Embryonic facial prominence (tissue), 1 donor: ENCODE measurements around the gene RACK1.

Source experiments
- DNase-seq: peaks from one replicate; pipeline ENCODE4 v3.0.0-alpha.2; 2016; ENCODE audit errors: extremely low spot score

RACK1 gene

DNA sequence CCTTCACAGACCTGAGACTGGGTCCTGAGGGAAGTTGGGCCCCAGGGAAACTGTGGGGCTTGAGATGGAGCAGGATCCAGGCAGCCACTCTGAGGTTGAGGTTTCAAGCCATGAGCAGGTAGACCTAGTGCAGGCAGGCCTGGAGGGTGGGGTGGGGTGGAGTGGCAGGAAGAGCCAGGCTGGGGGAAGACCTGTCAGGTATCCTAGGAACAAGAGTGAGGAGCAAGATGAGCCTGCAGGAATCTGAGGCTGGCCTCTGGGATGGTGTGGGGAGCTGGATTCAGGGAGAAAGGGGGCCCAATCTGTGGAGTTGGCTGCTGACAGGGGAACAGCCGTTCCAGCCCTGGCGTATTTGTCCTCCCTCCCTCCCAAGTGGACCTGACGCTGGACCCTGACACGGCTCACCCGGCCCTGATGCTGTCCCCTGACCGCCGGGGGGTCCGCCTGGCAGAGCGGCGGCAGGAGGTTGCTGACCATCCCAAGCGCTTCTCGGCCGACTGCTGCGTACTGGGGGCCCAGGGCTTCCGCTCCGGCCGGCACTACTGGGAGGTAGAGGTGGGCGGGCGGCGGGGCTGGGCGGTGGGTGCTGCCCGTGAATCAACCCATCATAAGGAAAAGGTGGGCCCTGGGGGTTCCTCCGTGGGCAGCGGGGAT, 9.8 kb downstream of the RACK1 start:
- no peak for DNase-seq

DNA sequence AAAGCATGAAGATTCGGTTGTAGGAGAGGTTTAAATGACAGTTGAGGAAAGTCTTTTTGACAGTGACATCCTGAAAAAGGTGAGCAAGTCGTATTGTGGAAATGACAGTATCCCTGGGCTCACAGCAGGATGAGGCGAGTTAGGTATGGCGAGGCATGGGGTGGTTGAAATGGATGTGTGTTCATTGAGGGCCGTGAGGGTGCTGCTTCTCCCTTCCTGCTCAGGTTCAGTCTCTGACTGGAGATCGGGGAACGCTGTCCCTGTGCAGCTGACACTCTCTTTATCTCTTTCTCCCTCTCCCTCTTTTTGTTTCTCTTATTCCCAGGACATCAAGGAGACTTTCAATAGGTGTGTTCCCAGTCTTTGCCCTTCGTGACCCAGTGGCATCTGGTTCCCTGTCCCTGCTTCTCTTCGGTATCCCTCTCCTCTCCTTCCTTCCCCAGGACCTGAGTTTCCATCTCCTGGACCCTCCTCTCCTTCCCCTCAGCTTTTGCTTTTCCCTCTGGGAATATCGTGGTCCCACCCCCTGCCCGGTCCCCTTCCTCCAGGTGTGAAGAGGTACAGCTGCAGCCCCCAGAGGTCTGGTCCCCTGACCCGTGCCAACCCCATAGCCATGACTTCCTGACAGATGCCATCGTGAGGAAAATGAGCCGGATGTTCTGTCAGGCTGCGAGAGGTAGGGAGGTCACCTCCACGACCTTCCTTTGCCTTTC, 10.5 kb downstream of the RACK1 start:
- no peak for DNase-seq

DNA sequence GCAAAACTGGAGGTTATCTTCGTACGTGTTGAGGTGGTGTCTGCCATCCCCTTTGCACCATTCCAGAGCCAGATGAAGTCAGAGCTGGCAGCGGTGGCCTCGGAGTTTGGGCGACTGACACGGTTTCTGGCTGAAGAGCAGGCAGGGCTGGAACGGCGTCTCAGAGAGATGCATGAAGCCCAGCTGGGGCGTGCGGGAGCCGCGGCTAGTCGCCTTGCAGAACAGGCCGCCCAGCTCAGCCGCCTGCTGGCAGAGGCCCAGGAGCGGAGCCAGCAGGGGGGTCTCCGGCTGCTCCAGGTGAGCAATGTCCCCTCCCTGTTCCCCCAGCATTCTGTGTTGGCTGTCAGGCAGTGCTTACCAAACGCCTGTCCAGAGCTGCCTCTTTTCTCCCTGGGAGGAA, 11.1 kb downstream of the RACK1 start:
- DNase-seq = no peak

DNA sequence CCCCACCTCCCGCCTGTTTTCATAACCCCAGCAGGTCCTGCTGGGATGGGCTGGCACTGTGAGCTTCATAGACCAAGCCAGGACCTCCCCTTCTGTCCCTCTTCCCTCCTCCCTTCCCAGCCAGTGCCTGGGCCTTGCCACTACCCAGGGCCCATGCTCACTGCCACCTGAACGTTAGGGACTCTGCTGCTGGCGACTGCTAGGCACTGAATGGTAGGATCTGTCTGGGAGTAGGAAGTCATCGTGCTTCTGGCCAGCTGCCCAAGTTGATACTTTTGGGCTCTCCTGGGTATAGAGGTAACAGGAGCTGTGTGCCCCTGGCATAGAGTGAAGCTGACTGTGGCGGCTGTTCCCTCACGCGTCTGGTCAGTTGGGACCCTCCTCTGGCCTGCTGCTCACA, 12.3 kb downstream of the RACK1 start:
- no peak for DNase-seq

DNA sequence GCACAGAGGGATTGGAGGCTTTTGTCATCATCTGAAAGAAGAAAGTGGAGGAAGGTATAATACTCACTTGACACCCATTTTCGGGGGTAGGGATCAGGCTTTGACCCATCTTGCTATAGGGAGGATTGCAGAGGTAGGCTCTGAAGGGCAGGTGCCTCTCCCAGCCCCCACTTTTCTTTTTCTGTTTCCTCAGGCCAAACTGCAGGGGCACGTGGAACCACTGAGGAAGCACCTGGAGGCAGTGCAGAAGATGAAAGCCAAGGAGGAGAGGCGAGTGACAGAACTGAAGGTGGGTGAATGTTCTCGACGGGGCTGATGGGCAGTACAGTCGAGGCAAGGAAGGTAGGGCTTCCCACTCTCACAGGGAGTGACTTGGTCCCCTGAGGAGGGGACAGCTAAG, 13.2 kb downstream of the RACK1 start:
- DNase-seq = no peak

- DNase-seq = no peak
These were observed 13.7 kb downstream of the RACK1 start for GRCh38 chr5:181229996-181230395.

DNA sequence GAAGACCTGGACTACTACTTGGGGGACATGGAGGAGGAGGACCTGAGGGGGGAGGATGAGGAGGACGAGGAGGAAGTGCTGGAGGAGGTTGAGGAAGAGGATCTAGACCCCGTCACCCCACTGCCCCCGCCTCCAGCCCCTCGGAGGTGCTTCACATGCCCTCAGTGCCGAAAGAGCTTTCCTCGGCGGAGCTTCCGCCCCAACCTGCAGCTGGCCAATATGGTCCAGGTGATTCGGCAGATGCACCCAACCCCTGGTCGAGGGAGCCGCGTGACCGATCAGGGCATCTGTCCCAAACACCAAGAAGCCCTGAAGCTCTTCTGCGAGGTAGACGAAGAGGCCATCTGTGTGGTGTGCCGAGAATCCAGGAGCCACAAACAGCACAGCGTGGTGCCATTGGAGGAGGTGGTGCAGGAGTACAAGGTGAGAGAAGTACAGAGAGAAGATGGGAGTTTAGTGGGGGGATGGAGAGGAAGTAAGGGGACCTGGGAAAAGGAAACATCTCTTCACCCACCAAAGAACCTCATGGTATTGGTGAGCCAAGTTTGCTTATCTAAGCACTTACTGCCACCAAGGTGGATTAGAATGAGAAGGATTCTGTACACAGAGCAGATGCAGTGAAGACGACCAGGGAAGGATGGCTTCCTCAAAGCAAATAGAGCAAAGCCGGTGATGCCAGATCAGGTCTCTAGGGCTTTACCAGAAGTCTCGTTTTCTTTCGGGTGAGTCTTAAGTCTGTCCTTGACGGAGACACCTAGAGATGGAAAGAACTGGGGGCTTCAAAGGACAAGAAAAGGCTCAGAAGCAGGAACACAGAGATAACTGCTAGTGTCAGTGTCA, 19.1 kb downstream of the RACK1 start:
- DNase-seq = no peak

DNA sequence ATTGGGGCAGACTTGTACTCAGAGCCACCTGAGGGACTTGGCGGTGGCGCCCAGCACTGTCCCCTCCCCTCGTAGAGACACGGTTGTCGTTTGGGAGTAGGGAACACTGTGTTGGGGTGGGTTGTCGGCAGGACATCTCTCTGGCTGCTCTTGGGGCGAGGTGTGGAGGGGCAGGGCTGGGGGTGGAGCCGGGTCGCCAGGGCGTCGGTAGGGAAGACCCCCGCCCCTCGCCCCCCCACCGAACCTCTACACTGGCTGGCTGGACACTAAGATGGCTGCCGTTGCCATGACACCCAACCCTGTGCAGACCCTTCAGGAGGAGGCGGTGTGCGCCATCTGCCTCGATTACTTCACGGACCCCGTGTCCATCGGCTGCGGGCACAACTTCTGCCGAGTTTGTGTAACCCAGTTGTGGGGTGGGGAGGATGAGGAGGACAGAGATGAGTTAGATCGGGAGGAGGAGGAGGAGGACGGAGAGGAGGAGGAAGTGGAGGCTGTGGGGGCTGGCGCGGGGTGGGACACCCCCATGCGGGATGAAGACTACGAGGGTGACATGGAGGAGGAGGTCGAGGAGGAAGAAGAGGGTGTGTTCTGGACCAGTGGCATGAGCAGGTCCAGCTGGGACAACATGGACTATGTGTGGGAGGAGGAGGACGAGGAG, 19.8 kb downstream of the RACK1 start:
- no peak for DNase-seq

GRCh38 chr5:181223058-181223728, 20.5 kb downstream of the RACK1 start, which contains the start of gene TRIM41:
TRIM41 (plus strand) TSS chr5:181223281; CDS start chr5:181224000, 719 bp downstream.
- DNase-seq = peak; percentile 95

DNA sequence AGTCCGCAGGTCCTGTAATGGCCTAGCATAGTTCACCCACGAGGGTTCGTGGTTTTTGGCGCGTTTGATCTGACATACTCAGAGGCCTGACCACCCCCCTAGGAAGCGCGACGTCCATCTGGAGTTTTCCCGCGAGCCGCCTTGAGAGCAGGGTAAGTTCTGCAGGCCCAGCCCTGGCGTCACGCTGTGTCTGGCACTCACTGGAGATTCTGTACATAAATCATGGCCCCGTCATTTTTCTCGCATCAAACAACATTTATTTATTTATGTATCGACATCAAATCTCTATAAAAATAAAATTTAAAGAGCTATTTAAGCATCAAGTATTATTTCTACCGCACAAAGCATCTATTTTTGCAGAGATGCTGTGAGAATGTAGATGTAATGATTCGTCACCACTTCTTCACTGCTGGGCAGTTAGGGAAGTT, 21.1 kb downstream of the RACK1 start:
- no peak for DNase-seq

GRCh38 chr5:181221792-181222629, 21.7 kb downstream of the RACK1 start:
- DNase-seq = peak; percentile 80

DNA sequence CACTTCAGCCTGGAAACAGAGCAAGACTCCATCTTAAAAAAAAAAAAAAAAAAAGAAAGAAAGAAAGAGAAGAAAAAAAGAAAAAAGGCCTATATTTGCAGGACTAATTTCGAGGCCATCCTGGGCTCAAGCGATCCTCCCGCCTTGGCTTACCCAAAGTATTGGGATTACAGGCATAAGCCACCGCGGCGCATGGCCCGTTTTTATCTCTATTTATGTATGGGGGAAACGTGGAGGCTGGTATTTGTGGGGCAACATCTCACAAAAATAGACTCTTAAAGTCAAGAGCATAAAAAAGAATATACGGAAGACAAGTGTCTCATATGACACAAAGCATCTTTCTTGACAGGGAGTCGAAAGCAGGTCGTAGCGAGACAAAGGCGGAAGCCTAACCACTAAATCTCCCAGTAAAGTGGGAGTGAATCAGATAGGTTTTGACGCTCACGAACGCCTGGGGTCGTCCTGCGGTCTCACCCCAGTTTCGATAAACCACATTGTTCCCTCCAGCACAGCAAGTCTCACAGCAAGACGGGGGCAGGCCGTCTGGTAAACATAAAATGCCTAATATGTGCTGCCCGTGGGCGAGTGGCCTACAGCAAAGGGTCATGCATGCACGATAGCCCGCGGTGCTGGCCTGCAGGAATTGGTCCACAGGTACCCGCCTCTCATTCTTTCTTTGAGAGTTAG, 22.5 kb downstream of the RACK1 start:
- DNase-seq = no peak

DNA sequence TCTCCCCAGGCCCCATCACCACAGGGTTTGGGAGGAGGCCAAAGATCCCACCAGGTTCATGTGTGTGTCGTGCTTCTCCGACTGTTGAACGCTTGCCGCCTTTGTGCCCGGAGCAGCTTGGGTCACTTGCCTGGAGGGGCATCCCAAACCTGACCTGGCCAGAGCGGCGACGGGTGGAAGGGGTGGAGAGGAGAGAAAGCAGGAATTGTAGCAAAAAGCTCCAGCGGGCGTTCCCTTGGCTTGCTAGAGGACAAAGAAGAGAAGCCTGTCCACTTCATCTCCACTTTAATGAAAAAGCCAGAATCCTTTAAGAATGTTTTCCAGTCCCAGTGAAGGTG, 23.6 kb downstream of the RACK1 start:
- DNase-seq = no peak

- no peak for DNase-seq
These were observed 24.2 kb downstream of the RACK1 start for GRCh38 chr5:181219262-181220177.

- no peak for DNase-seq
These were observed 24.9 kb downstream of the RACK1 start for GRCh38 chr5:181218795-181219124.

GRCh38 chr5:181217803-181218062, 26.0 kb downstream of the RACK1 start:
- no peak for DNase-seq

GRCh38 chr5:181217111-181217802, 26.4 kb downstream of the RACK1 start:
- no peak for DNase-seq
